HTR-8/SVneo (cell line): ENCODE results near the gene GET4.
"Not testable (repeated sequence)": the region's sequence is repeated elsewhere in the genome, so short reads cannot be mapped to it uniquely, and the experiment has no call there.

Experiments used
- DNase-seq: peaks from one replicate; pipeline ENCODE4 v3.0.0; 2011; ENCODE audit warnings: low spot score, mixed read lengths; ENCODE audit not compliant: insufficient read length
- FAIRE-seq: peaks from 2 replicates; lab custom pipeline; 2011; peaks lifted over from hg19 to GRCh38; lab: Jason Lieb, UNC

The GET4 gene

DNA sequence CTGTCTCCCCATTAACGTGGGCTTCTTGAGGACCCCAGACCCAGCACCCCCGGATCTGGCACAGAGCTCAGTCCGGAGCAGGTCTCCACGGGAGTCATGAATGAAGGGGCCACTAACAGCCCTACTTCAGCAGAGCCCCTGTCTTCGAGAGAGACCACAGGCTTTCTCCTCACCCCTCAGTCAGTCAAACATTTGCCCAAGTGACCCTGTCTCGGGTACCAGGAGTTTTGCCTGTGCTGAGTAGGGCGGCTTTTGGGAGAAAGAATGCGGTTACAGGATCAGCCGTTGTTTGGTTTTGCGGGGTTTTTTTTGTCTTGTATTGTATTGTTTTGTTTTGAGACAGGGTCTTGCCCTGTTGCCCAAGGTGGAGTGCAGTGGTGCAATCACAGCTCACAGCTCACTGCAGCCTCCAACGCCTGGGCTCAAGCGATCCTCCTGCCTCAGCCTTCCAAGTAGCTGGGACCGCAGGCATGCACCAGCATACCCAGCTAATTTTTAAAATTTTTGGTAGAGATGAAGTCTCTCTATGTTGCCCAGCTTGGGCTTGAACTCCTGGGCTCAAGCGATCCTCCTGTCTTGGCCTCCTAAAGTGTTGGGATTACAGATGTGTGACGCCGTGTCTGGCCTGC is 61.6 kb downstream of the GET4 start:
- DNase-seq (no peak), FAIRE-seq (no peak)

DNA sequence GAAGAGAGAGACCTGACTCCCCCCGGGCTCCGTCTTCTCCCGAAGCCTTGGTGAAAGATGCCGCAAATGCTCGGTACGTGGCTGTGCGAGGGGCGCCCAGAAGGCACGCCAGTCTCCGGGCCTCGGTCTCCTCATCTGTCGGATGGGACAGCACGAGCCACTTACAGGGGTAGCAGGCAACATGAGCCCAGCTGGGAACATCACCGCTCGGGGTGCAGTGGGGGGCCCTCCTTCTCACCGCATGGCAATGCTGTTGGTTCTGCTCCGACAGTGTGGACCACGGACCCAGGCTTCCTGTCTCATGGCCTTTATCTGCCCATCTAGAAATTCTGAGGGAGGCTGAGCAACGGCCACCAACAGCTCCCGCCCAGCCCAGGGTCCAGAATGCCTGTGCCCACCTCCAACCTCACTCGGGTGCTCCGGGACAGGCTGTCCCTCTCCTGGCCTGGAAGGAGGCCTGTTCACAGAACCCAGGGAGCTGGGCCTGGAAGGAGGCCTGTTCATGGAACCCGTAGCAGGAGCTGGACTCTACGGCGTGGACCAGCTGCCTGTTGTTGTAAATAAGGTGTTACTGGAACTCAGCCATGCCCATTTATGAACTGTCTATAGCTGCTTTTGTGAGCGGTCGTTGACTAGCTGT is 62.3 kb downstream of the GET4 start:
- FAIRE-seq = no peak

DNA sequence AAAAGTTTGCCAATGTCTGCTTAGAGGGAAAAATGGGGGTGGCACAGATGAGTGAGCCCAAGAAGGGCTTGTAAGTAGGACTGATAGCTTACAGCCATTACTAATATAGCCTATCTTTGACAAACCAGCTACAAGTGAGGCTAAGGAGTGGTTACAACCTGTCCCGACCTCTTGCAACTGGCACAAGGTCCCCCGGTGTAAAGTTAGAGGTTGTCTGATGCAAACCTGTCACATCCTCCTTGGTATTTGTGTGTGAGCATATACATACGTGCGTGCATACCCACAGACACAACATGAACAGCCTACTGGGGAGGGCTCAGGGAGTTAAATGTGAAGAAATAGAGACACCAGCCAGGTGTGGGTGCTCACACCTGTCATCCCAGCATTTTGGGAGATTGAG is 63.5 kb downstream of the GET4 start:
- DNase-seq (no peak), FAIRE-seq (no peak)

More for the DNA sequence above, 62.3 kb downstream of the GET4 start:
- DNase-seq = no peak

DNA sequence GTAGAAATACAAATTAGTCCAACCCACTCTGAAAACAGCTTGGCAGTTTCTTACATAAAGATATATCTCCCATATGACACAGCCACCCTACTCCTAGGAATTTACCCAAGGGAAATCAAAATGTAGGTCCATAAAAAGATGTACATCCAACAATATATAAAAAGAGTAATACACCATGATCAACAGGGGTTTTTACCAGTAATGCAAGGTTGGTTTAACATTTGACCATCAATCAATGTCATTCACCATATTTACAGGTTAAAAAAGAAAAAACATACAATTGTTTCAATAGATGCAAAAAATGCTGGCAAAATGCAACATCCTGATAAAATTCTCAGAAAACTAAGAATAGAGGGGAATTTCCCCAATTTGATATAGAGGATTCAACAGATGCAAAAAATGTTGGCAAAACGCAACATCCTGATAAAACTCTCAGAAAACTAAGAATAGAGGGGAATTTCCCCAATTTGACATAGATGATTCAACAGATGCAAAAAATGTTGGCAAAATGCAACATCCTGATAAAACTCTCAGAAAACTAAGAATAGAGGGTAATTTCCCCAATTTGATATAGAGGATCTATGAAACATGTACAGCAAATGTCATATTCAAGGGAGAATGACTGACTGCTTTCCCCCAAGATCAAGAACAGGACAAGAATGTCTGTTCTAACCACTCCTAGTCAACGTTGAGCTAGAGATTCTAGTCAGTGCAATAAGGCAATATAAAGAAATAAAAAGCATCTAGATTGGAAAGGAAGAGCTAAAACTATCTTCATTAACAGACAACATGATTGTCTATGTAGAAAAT is 64.5 kb downstream of the GET4 start:
- FAIRE-seq (no peak), DNase-seq (no peak)

DNA sequence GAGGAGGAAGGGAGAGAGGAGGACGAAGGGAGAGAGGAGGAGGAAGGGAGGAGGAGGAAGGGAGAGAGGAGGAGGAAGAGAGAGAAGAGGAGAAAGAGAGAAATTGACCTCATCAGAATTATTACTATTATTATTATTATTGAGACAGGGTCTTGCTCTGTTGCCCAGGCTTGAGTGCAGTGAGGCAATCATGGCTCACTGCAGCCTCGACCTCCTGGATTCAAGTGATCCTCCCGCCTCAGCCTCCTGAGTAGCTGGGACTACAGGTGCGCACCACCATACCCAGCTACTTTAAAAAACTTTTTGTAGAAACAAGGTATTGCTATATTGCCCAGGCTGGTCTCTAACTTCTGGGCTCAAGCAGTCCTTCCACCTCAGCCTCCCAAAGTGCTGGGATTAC is 67.4 kb downstream of the GET4 start:
- not testable (repeated sequence) for FAIRE-seq, DNase-seq

DNA sequence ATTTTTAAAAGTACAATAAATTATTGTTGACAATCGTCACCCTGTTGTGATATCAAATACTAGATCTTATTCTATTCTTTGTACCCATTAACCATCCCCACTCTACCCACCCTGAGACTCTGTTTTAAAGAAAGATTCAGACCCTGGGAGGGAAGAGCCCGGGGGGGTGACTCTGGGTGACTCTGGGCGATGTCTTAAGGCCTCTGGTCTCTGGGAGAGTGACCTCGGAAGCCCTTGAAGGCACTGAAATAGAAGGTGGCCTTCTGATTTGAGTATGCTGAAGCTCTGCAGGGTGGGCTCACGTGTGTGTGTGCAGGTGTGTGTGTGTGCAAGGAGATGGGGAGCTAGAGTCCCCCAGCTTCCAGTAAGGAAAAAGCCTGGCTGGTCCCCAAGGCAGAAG is 68.4 kb downstream of the GET4 start:
- FAIRE-seq (no peak), DNase-seq (no peak)

DNA sequence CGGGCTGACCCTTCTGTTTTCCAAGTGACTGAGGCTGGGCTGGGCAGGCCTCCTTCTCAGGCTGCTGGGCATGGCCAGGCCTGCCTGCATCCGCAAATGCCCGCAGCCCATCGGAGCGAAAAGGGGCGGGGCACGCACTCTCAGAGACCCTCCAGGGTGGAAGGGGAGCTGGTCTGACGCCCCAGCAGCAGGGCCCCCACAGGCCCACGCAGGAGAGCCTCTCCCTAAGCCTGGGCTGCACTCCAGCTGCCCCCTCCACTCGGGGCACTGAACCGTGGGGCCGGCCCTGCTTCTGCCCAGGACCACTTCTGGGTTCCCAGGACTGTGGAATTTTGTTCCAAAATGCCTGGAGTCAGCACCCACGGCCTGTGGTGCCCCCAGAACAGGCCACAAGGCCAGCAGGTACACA is 68.8 kb downstream of the GET4 start:
- FAIRE-seq = no peak

DNA sequence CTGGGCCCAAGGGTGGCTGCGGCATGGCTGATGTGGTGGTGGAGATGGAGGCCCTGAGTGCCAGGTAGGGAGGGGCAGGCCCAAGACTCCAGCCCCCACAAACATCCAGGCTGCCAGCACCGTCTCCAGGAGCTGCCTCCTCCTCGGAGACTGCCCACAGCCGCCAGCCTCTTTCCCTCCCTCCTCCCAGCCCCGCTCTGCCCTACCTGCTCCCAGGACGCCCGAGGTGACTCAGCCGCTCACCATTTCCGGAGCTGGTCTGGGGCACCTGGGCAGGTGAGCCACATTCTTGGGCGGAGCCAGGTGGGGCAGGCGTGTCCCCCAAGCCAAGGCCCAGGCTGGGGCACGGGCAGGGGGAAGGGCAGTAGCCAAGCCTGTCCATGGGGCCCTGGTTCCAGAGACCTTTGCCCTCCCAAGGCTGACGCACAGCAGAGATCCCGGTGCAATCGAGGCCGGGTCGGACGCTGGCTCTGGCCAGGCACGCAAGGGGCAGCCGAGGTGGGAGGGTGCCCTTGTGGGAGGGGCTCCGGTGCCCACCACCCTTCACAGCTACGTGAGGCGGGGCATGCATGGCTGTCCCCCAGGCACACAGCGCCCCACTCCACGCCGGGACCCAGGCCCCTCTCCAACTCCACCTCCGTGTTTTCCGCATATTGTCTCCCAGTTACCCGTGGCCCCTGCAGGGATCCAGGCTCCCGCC is 69.4 kb downstream of the GET4 start:
- FAIRE-seq = no peak
- no peak for DNase-seq

More for the DNA sequence above, 68.8 kb downstream of the GET4 start:
- no peak for DNase-seq
